Panc1 (cell line): ENCODE data around the gene SFSWAP.

Experiments
- CTCF ChIP-seq: fragments of 450-650 bp; IDR thresholded peaks from 2 replicates; pipeline ENCODE4 v1.5.1; 2017; ENCODE audit warnings: mild to moderate bottlenecking
- POLR2AphosphoS5 ChIP-seq: IDR thresholded peaks from 2 replicates; pipeline ENCODE4 v1.6.1; 2012; ENCODE audit warnings: mild to moderate bottlenecking, low read depth, low read length, moderate library complexity
- REST ChIP-seq, 2 experiments: IDR thresholded peaks; 2 replicates each; pipeline ENCODE4 v1.6.1; 2011 to 2012; ENCODE audit warnings: low read depth in 2 of 2, control low read depth in 1 of 2, low read length in 1 of 2, mild to moderate bottlenecking in 1 of 2, moderate library complexity in 1 of 2; ENCODE audit not compliant: insufficient read depth in 1 of 2
- SIN3A ChIP-seq: IDR thresholded peaks from 2 replicates; pipeline ENCODE4 v1.6.1; 2012; ENCODE audit warnings: low read depth, mild to moderate bottlenecking, low read length, moderate library complexity, borderline replicate concordance; ENCODE audit not compliant: insufficient read depth
- TCF7L2 ChIP-seq: IDR thresholded peaks from 2 replicates; pipeline ENCODE4 v1.6.1; 2011; ENCODE audit warnings: mild to moderate bottlenecking, low read depth, low read length, inconsistent platforms

- TF ChIP-seq CTCF (no peak), POLR2AphosphoS5 (no peak), REST (IDR thresholded peaks at IDR 0.05; ENCODE audit: insufficient read depth in 1 of 2, low read depth in 2 of 2, low read length in 1 of 2) (no peak), SIN3A (no peak), TCF7L2 (no peak)
Measured at GRCh38 chr12:131693149-131693548, 17.7 kb upstream of the SFSWAP start.
